ENCODE measurements around the gene GRID1. TPM values are rescaled to one million over a fixed set of nuclear protein-coding genes. Genes with fewer than 3 reads are reported as not detected.

GRID1 gene
- total RNA-seq, 1 experiment from 2014 or later = 0.37 TPM

DNA sequence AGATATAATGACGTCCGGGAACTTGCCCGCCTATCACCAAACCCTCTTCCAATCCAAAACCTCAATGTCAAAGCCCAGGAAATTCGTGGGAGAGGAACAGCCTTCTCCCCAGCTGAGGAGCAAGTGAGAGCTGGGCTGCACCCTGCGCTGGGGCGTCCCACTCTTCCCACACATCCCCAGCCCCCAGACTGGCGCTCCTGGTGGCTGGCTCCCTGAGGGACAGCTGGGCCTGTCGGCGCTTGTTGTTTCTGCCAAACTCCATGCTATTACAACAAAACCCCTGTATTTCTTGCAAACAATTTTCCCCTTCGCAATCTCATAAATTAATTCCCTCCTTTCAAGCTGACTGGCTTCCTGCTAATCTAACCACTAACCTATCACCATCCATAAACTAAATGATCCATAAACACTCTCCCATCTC is 53.0 kb downstream of the GRID1 start (continued):
- TF ChIP-seq, protein P1, sequence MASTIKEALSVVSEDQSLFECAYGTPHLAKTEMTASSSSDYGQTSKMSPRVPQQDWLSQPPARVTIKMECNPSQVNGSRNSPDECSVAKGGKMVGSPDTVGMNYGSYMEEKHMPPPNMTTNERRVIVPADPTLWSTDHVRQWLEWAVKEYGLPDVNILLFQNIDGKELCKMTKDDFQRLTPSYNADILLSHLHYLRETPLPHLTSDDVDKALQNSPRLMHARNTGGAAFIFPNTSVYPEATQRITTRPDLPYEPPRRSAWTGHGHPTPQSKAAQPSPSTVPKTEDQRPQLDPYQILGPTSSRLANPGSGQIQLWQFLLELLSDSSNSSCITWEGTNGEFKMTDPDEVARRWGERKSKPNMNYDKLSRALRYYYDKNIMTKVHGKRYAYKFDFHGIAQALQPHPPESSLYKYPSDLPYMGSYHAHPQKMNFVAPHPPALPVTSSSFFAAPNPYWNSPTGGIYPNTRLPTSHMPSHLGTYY (CRISPR knock-in tag; IDR thresholded peaks at IDR 0.05) = no peak
- TF ChIP-seq ATF2 (CRISPR knock-in tag; IDR thresholded peaks at IDR 0.05; ENCODE audit: borderline replicate concordance, low read depth) (no peak), OVOL2 (CRISPR knock-in tag; IDR thresholded peaks at IDR 0.05; ENCODE audit: borderline replicate concordance) (no peak), FOXP1 (CRISPR knock-in tag; IDR thresholded peaks at IDR 0.05; ENCODE audit: borderline replicate concordance) (no peak), GRHL2 (CRISPR knock-in tag; IDR thresholded peaks at IDR 0.05; ENCODE audit: insufficient replicate concordance, severe bottlenecking) (no peak), TP53 (CRISPR knock-in tag; IDR thresholded peaks at IDR 0.05) (no peak)
- TF ChIP-seq, protein P2, sequence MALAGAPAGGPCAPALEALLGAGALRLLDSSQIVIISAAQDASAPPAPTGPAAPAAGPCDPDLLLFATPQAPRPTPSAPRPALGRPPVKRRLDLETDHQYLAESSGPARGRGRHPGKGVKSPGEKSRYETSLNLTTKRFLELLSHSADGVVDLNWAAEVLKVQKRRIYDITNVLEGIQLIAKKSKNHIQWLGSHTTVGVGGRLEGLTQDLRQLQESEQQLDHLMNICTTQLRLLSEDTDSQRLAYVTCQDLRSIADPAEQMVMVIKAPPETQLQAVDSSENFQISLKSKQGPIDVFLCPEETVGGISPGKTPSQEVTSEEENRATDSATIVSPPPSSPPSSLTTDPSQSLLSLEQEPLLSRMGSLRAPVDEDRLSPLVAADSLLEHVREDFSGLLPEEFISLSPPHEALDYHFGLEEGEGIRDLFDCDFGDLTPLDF (CRISPR knock-in tag; IDR thresholded peaks at IDR 0.05) = no peak

GRCh38 chr10:86312701-86313270 is 53.8 kb downstream of the GRID1 start:
- H3K27ac Mint-ChIP-seq = no peak overlapping the region
- no peaks in the 10 kb centered on the region for H3K9me3 Mint-ChIP-seq
- H3K36me3 Mint-ChIP-seq = no peaks in the 10 kb centered on the region
- DNase-seq (ENCODE audit: low spot score) (peak; percentile 52), ATAC-seq (peak; percentile 95)
- no peak overlapping the region for H3K4me3 Mint-ChIP-seq
- TF ChIP-seq, protein P2 (CRISPR knock-in tag; IDR thresholded peaks at IDR 0.05) = no peak
- TF ChIP-seq ZNF423 (CRISPR knock-in tag; IDR thresholded peaks at IDR 0.05) (no peak), MXD4 (CRISPR knock-in tag; IDR thresholded peaks at IDR 0.05; ENCODE audit: borderline replicate concordance) (no peak)
- ChIA-PET POLR2A (no interaction called here), CTCF (interaction anchor here (1.2 to 2.4 kb wide), 4 partner anchors 21 to 173 kb away, joined by 4 to 8 read pairs (median 4); no protein-coding TSS in a partner anchor)
- no peaks in the 10 kb centered on the region for H3K27me3 Mint-ChIP-seq (ENCODE audit: low read depth)
- H3K4me1 Mint-ChIP-seq = peaks cover 3% of the 10 kb centered on the region; the same call in 1 of the 2 replicates

DNA sequence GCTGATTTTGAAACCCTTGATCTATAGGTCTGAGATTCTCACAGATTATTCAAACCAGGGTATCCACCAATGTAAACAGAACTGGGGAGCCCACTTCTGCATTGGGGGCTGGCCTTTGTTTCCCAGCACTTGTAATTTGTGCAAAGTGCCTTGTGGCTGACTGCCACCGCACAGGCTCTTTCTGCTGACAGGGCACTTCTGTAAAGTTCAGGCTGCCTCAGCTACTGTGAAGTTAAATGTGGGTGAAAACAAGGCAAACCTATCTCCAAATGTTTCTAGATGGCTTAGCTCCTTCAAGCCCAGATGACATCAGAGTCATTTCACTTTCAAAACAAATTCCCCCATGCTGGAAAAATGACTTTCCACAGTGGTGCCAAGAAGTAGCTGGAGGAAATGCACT is 54.7 kb downstream of the GRID1 start:
- no peak overlapping the region for H3K27ac Mint-ChIP-seq
- H3K9me3 Mint-ChIP-seq = no peaks in the 10 kb centered on the region
- no peaks in the 10 kb centered on the region for H3K27me3 Mint-ChIP-seq (ENCODE audit: low read depth)
- TF ChIP-seq, protein P2 (CRISPR knock-in tag; IDR thresholded peaks at IDR 0.05) = no peak
- TF ChIP-seq NR3C1 (CRISPR knock-in tag; conservative IDR thresholded peaks at IDR 0.05; ENCODE audit: low read depth) = no peak
- no peak for TF ChIP-seq ATF2 (CRISPR knock-in tag; IDR thresholded peaks at IDR 0.05; ENCODE audit: borderline replicate concordance, low read depth)
- TF ChIP-seq GRHL2 (CRISPR knock-in tag; IDR thresholded peaks at IDR 0.05; ENCODE audit: insufficient replicate concordance, severe bottlenecking) = no peak
- no peak for TF ChIP-seq ZNF317 (CRISPR knock-in tag; IDR thresholded peaks at IDR 0.05; ENCODE audit: borderline replicate concordance, low read depth)
- ATAC-seq (no peak), DNase-seq (ENCODE audit: low spot score) (no peak)
- ChIA-PET CTCF (interaction anchor here (2.4 kb wide), 1 partner anchor 22 kb away, joined by 8 read pairs; no protein-coding TSS in a partner anchor), POLR2A (no interaction called here)
- peaks cover 3% of the 10 kb centered on the region; the same call in 1 of the 2 replicates for H3K4me1 Mint-ChIP-seq
- no peaks in the 10 kb centered on the region for H3K36me3 Mint-ChIP-seq
- H3K4me3 Mint-ChIP-seq = no peak overlapping the region

All from WTC11 (cell line).